DMS114 treated with DMSO at 0.1 percent for 48 hours (cell line): ENCODE measurements around the gene NKAP.
"Not testable (repeated sequence)": the region's sequence is repeated elsewhere in the genome, so short reads cannot be mapped to it uniquely, and the experiment has no call there.

Experiments
- DNase-seq: peaks from one replicate; lab custom pipeline; 2025; ENCODE audit not compliant: unreplicated experiment; lab: John Stamatoyannopoulos, UW

Gene NKAP

DNA sequence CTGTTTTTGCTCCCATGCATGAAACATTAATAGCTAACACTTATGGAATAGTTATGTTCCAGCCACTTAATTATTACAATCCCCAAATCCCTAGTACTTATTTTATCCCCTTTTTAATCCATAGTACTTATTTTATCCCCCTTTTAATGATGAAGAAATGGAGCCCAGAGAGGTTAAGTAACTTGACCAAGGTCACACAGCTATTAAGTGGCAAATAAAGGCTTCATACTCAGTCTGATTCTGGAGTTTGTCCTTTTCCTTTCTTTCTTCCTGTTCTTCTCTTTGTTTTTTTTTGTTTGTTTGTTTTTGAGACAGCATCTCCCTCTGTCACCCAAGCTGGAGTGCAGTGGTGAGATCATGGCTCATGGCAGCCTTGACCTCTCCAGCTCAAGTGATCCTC is 2.2 kb downstream of the NKAP start:
- DNase-seq = no peak

- DNase-seq = no peak
Measured at GRCh38 chrX:119935215-119935874, 8.2 kb downstream of the NKAP start.

- DNase-seq = not testable (repeated sequence)
Measured at GRCh38 chrX:119922391-119922790, 21.2 kb downstream of the NKAP start.

- no peak for DNase-seq
Measured at GRCh38 chrX:119919835-119920585, 23.5 kb downstream of the NKAP start.

GRCh38 chrX:119917877-119918276 is 25.7 kb downstream of the NKAP start:
- no peak for DNase-seq

DNA sequence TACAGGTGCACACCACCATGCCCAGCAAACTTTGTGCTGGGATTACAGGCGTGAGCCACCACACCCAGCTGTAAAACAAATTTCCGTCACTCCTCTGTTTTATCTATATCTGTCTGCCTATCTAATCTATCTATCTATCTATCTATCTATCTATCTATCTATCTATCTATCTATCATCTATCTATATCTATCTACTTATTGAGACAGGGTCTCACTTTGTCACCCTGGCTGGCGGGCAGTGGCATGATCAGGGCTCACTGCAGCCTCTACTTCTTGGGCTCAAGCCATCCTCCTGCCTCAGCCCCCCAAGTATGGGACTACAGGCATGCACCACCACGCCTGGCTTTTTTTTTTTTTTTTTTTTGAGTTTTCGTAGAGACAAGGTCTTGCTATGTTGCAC is 27.2 kb downstream of the NKAP start:
- no peak for DNase-seq

DNA sequence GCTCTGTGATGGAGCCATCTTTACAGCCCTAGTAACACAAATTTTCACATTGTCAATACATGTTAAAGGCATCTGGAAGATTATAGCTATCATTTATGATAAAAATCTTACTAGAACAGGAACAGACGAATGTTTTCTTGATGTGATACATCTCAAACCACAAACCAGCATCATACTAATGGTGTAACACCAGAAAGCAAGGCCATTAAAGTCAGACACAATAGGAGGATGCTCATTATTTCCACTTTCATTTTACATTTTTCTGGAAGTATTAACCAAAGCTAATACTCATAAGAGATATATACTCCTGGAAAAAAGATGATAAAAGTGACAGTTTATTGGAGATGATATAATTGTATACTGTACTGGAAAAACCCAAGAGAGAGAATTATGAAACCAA is 42.6 kb downstream of the NKAP start:
- no peak for DNase-seq

GRCh38 chrX:119899125-119899524 is 44.4 kb downstream of the NKAP start:
- DNase-seq = no peak

DNA sequence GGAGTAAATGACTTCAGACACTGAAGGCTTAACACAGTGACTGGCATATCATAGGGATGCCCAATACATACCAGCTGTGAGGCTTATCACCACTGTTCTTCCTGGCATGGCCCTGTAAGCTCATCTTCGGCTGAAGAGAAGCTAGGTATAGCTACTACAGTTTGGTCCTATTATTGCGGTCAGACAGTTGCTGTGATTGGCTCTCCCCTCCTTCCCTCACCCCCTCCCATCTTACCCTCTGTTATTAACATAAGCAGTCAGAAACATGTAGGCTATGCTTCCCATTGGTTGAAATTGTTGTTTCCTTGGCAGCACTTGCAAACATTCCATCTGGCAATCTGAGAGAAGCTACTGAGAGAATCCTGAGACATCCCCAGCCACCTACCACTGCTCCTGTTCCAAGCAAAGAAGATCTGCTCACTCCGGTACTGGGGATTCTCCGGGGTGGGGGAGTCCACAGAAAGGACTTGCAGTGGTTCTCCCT is 47.7 kb downstream of the NKAP start, which contains the start of gene AKAP14:
Gene AKAP14, plus strand, starts transcription at position 51 of the 484 bp plus-strand sequence. CDS start 7,331 bp downstream, outside the sequence.
- DNase-seq = no peak

DNA sequence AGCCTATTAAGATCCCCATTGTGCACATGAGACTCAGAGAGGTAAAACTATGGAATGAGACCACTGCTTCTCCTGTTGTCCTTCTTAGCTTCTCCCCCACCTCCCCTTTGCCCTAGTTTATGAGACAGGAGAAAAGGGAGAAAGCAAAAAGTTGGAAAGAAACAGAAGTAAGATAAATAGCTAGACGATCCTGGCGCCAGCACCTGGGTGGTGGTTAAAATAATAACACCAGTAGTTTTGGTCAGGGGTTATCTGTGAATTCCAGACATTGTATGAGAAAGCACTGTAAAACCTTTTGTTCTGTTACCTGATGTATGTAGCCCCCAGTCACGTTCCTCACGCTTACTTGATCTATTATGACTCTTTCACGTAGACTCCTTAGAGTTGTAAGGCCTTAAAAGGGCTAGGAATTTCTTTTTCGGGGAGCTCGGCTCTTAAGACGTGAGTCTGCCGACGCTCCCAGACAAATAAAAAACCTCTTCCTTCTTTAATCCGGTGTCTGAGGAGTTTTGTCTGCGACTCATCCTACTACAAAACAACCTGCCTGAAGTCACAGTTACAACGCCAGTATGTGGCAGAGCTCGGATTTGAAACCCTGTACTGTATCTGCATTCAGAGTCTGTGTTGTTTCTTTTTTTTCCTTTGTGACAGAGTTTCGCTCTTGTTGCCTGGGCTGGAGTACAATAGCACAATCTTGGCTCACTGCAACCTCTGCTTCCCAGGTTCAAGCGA is 51.4 kb downstream of the NKAP start:
- DNase-seq = not testable (repeated sequence)

- not testable (repeated sequence) for DNase-seq
Measured at GRCh38 chrX:119890626-119891025, 52.9 kb downstream of the NKAP start.

GRCh38 chrX:119887721-119888425 is 55.7 kb downstream of the NKAP start:
- peak; percentile 34 for DNase-seq

- DNase-seq = no peak
Measured at GRCh38 chrX:119885554-119886428, 57.8 kb downstream of the NKAP start.

DNA sequence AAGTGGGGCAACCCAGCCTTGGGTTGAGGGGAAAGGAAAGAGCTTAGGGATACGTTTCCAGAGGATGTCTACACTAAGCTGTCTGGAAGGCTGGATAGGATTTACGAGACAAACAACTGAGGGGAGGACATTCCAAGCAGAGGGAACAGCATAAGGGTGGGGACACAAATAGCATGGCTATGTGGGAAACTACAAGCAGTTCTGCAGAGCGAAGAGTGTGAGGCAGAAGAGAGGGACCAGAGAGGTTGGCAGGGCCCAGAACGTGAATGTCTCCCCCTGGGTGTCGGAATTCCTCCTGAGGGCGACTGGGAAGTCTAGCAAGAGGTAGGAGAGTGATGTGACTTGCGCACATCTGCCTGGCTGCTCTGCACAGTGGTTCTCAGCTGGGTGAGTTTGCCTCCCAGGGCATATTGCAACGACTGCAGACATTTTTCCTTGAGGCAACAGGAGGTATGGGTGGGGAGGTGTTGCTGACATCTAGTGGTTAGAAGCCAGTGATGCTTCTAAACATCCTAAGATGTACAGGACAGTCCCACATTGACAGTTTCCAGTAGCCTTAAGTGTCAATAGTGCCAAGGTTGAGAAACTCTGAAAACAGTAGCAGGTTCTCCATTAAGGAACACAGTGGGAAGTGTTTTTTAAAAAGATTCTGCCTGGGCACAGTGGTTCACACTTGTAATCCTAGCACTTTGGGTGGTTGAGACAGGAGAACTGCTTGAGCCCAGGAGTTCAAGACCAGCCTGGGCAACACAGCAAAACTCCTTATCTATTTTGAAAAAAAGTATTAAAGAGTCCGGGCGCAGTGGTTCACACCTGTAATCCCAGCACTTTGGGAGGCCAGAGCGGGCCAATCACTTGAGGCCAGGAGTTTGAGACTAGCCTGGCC is 62.8 kb downstream of the NKAP start:
- DNase-seq = peak; percentile 13

DNA sequence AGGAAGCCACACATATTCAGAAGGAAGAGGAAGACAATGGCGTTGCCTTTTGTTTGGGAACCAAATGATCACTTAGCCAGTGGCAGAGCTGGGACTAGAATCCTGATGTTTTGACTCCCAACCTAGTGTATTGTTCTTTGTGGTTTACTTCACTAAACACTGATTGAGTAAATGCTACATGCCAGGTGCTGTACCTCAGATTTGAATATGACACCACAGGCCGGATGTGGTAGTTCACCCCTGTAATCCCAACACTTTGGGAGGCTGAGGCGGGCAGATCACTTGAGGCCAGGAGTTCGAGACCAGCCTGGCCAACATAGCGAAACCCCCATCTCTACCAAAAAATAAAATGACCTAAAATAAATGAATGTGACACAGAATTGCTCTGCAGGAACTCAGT is 63.5 kb downstream of the NKAP start:
- DNase-seq = no peak

DNA sequence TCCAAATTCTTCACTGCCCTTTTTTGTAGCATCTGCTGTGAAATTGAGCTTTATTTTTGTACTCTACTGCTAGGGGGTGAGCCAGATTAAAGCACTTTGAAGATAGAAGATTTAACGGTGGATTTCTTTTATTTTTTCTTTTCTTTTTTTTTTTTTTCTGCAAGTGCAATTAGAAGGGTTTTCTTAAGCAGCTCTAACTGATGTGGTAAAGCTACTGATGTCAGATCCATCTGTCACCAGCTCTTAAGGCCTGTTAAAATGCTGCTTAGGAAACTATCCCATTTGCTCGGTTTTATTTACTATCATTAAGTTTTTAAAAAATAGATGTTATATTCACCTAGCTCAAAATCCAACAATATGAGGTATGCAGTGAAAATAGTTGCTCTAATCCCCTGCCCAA is 64.8 kb downstream of the NKAP start:
- no peak for DNase-seq

- peak; percentile 62 for DNase-seq
Measured at GRCh38 chrX:119871599-119872395, 71.8 kb downstream of the NKAP start, which contains the start of the genes NDUFA1 and RNF113A. NDUFA1 (plus strand) TSS chrX:119871832; CDS start chrX:119871912, 80 bp downstream. RNF113A (minus strand) TSS chrX:119871733; CDS start chrX:119871613, 120 bp downstream.

- no peak for DNase-seq
Measured at GRCh38 chrX:119871245-119871598, 72.3 kb downstream of the NKAP start.
